H1 (cell line): Measurements from ENCODE around the gene SLIT3. TPM values are rescaled to one million over a fixed set of nuclear protein-coding genes. Genes with fewer than 3 reads are reported as not detected.

Experiments used
- CTCF ChIA-PET: fragments of 300-600 bp; sonication (Branson Sonifier 250); formaldehyde crosslinking; loops from one replicate; lab custom pipeline; 2021; ENCODE audit not compliant: partially characterized antibody; lab: Charles Lee
- POLR2A ChIA-PET: fragments of 300-600 bp; sonication (Branson Sonifier 250); formaldehyde crosslinking; loops from one replicate; lab custom pipeline; 2021; ENCODE audit warnings: inconsistent platforms; ENCODE audit not compliant: partially characterized antibody; lab: Charles Lee
- DNase-seq, 2 experiments: peaks; one replicate each; pipeline versions ENCODE4 v3.0.0 to v3.0.0-alpha.2; 2010 to 2022; ENCODE audit warnings: low spot score in 2 of 2, low read depth in 1 of 2, mixed read lengths in 1 of 2
- FAIRE-seq: peaks from 2 replicates; lab custom pipeline; 2011; peaks lifted over from hg19 to GRCh38; lab: Jason Lieb, UNC
- H2AFZ ChIP-seq: 2 replicates; pipeline ENCODE4 v1.8.1; 2012; ENCODE audit warnings: low read length, inconsistent platforms
- H2AK5ac ChIP-seq: 2 replicates; pipeline ENCODE4 v1.6.1; 2013; ENCODE audit warnings: low read depth, low read length
- H2BK120ac ChIP-seq: replicated peaks from 2 replicates; pipeline ENCODE3; 2013; ENCODE audit warnings: low read depth, low read length, inconsistent platforms
- H2BK12ac ChIP-seq: 2 replicates; pipeline ENCODE4 v1.6.1; 2013; ENCODE audit warnings: low read depth, low read length
- H2BK15ac ChIP-seq: 2 replicates; pipeline ENCODE4 v1.6.1; 2013; ENCODE audit warnings: low read length
- H2BK20ac ChIP-seq: 2 replicates; pipeline ENCODE4 v1.6.1; 2013; ENCODE audit warnings: low read length
- H2BK5ac ChIP-seq: 2 replicates; pipeline ENCODE4 v1.6.1; 2013; ENCODE audit warnings: low read depth, low read length
- H3K14ac ChIP-seq: 2 replicates; pipeline ENCODE4 v1.6.1; 2013; ENCODE audit warnings: inconsistent platforms; ENCODE audit not compliant: insufficient read length
- H3K18ac ChIP-seq: 2 replicates; pipeline ENCODE4 v1.6.1; 2013; ENCODE audit warnings: low read length; ENCODE audit errors: extremely low read depth
- H3K23ac ChIP-seq: 2 replicates; pipeline ENCODE4 v1.6.1; 2013; ENCODE audit warnings: inconsistent platforms; ENCODE audit not compliant: insufficient read length
- H3K23me2 ChIP-seq: 2 replicates; pipeline ENCODE4 v1.6.1; 2013; ENCODE audit warnings: low read depth, low read length
- H3K27ac ChIP-seq: 2 replicates; pipeline ENCODE4 v1.6.1; 2011; ENCODE audit warnings: low read depth, low read length, inconsistent platforms
- H3K27me3 ChIP-seq, 4 experiments: replicated peaks in 1 of 4; 1 replicate in 1 of 4; 2 replicates in 3 of 4; pipeline versions ENCODE4 v1.6.1 to v1.8.1; 2011 to 2013; ENCODE audit warnings: low read length in 3 of 4, mild to moderate bottlenecking in 3 of 4, inconsistent platforms in 2 of 4, mixed read lengths in 2 of 4, moderate library complexity in 1 of 4; ENCODE audit not compliant: control insufficient read depth in 3 of 4, insufficient read depth in 3 of 4; ENCODE audit errors: extremely low read depth in 1 of 4
- H3K36me3 ChIP-seq, 4 experiments: 2 replicates each; pipeline versions ENCODE4 v1.6.1 to v1.8.1; 2011 to 2013; ENCODE audit warnings: mild to moderate bottlenecking in 4 of 4, low read length in 3 of 4, moderate library complexity in 2 of 4, control low read depth in 1 of 4, inconsistent platforms in 1 of 4; ENCODE audit not compliant: insufficient read depth in 4 of 4, control insufficient read depth in 2 of 4
- H3K4ac ChIP-seq: replicated peaks from 2 replicates; pipeline ENCODE3; 2013; ENCODE audit warnings: low read length, low read depth, mixed read lengths, inconsistent platforms; ENCODE audit not compliant: insufficient read length
- H3K4me1 ChIP-seq, 4 experiments: replicated peaks in 1 of 4; 1 replicate in 1 of 4; 2 replicates in 3 of 4; pipeline versions ENCODE4 v1.6.1 to v1.8.1; 2011 to 2013; ENCODE audit warnings: low read length in 3 of 4, inconsistent platforms in 2 of 4, mixed read lengths in 1 of 4; ENCODE audit not compliant: insufficient read depth in 4 of 4, control insufficient read depth in 3 of 4
- H3K4me2 ChIP-seq, 2 experiments: 2 replicates each; pipeline versions ENCODE4 v1.6.1 to v1.8.1; 2011 to 2013; ENCODE audit warnings: low read depth in 2 of 2, low read length in 2 of 2, control low read depth in 1 of 2, inconsistent platforms in 1 of 2, mild to moderate bottlenecking in 1 of 2; ENCODE audit not compliant: insufficient read depth in 1 of 2
- H3K4me3 ChIP-seq, 4 experiments: fragments of 200-600, 300-600 bp in 1 of 4; sonication (generic), shearing (Covaris generic), sonication (Bioruptor Twin) in 1 of 4; 2 replicates each; pipeline versions ENCODE4 v1.5.1 to v1.8.1; 2011 to 2016; ENCODE audit warnings: low read length in 4 of 4, low read depth in 3 of 4, control low read depth in 2 of 4, inconsistent platforms in 2 of 4, mild to moderate bottlenecking in 2 of 4, mixed read lengths in 1 of 4, moderate library complexity in 1 of 4; ENCODE audit not compliant: insufficient read depth in 2 of 4; ENCODE audit errors: extremely low read depth in 1 of 4
- H3K56ac ChIP-seq: replicated peaks from 2 replicates; pipeline ENCODE3; 2013; ENCODE audit warnings: low read depth, mild to moderate bottlenecking, mixed read lengths, low read length, inconsistent platforms; ENCODE audit not compliant: insufficient read length
- H3K79me1 ChIP-seq: 2 replicates; pipeline ENCODE4 v1.6.1; 2013; ENCODE audit warnings: low read depth, low read length, control low read depth
- H3K79me2 ChIP-seq, 2 experiments: 2 replicates each; pipeline versions ENCODE4 v1.6.1 to v1.8.1; 2012 to 2013; ENCODE audit warnings: low read length in 2 of 2, mild to moderate bottlenecking in 2 of 2, inconsistent platforms in 1 of 2; ENCODE audit not compliant: insufficient read depth in 2 of 2, control insufficient read depth in 1 of 2
- H3K9ac ChIP-seq, 4 experiments: replicated peaks in 1 of 4; 1 replicate in 1 of 4; 2 replicates in 3 of 4; pipeline versions ENCODE4 v1.6.1 to v1.8.1; 2011 to 2013; ENCODE audit warnings: low read depth in 3 of 4, low read length in 3 of 4, control low read depth in 2 of 4, mild to moderate bottlenecking in 2 of 4, moderate library complexity in 2 of 4, inconsistent platforms in 1 of 4; ENCODE audit errors: extremely low read depth in 1 of 4
- H3K9me3 ChIP-seq, 2 experiments: 2 replicates each; pipeline versions ENCODE4 v1.6.1 to v1.8.1; 2012 to 2013; ENCODE audit warnings: mild to moderate bottlenecking in 2 of 2, moderate library complexity in 2 of 2, control low read depth in 1 of 2, inconsistent platforms in 1 of 2, low read depth in 1 of 2, low read length in 1 of 2, mixed read lengths in 1 of 2; ENCODE audit not compliant: insufficient read depth in 2 of 2
- H4K20me1 ChIP-seq, 2 experiments: replicated peaks in 1 of 2; 2 replicates each; pipeline versions ENCODE3 to v1.8.1; 2011 to 2013; ENCODE audit warnings: inconsistent platforms in 2 of 2, low read length in 2 of 2, mild to moderate bottlenecking in 1 of 2; ENCODE audit not compliant: insufficient read depth in 2 of 2, control insufficient read depth in 1 of 2
- H4K5ac ChIP-seq: 2 replicates; pipeline ENCODE4 v1.6.1; 2013; ENCODE audit warnings: low read length, low read depth, mixed read lengths, inconsistent platforms; ENCODE audit not compliant: insufficient read length
- H4K8ac ChIP-seq: 2 replicates; pipeline ENCODE4 v1.8.0; 2013; ENCODE audit warnings: mild to moderate bottlenecking, moderate library complexity, low read length, inconsistent platforms; ENCODE audit not compliant: insufficient read depth; ENCODE audit errors: extremely low read depth
- H4K91ac ChIP-seq: replicated peaks from 2 replicates; pipeline ENCODE3; 2013; ENCODE audit warnings: low read length, mixed read lengths, inconsistent platforms; ENCODE audit not compliant: insufficient read length
- BACH1 ChIP-seq: IDR thresholded peaks from 2 replicates; pipeline ENCODE4 v1.6.1; 2012; ENCODE audit warnings: low read length, improper control_type of control experiment
- CREB1 ChIP-seq: IDR thresholded peaks from 2 replicates; pipeline ENCODE4 v1.6.1; 2012; ENCODE audit warnings: inconsistent platforms
- CTBP2 ChIP-seq: IDR thresholded peaks from 2 replicates; pipeline ENCODE4 v1.7.0; 2011; ENCODE audit warnings: borderline replicate concordance, mild to moderate bottlenecking, moderate library complexity, mixed read lengths, low read length; ENCODE audit not compliant: insufficient read depth, insufficient read length
- GABPA ChIP-seq: IDR thresholded peaks from 2 replicates; pipeline ENCODE4 v1.6.1; 2011; ENCODE audit warnings: mild to moderate bottlenecking, low read length, moderate library complexity, borderline replicate concordance; ENCODE audit not compliant: insufficient read depth
- GTF2F1 ChIP-seq: IDR thresholded peaks from 2 replicates; pipeline ENCODE4 v1.6.1; 2012; ENCODE audit warnings: low read depth, low read length, improper control_type of control experiment, borderline replicate concordance
- HDAC6 ChIP-seq: IDR thresholded peaks from one replicate; pipeline ENCODE4 v1.7.1; 2012; ENCODE audit warnings: low read depth, mild to moderate bottlenecking, inconsistent platforms, low read length, moderate library complexity
- NANOG ChIP-seq: IDR thresholded peaks from 2 replicates; pipeline ENCODE4 v1.6.1; 2011; ENCODE audit warnings: low read length, low read depth, mild to moderate bottlenecking, inconsistent platforms; ENCODE audit not compliant: insufficient read depth, poor library complexity, severe bottlenecking
- POU5F1 ChIP-seq: IDR thresholded peaks from 2 replicates; pipeline ENCODE4 v1.6.1; 2011; ENCODE audit warnings: low read depth, mild to moderate bottlenecking, low read length, moderate library complexity
- RAD21 ChIP-seq, 2 experiments: IDR thresholded peaks in 1 of 2; conservative IDR thresholded peaks in 1 of 2; 2 replicates each; pipeline ENCODE4 v1.6.1; 2011; ENCODE audit warnings: low read depth in 2 of 2, low read length in 2 of 2, improper control_type of control experiment in 1 of 2, inconsistent platforms in 1 of 2, mild to moderate bottlenecking in 1 of 2, moderate library complexity in 1 of 2
- SIN3A ChIP-seq, 2 experiments: IDR thresholded peaks in 1 of 2; conservative IDR thresholded peaks in 1 of 2; 2 replicates each; pipeline ENCODE4 v1.6.1; 2011 to 2012; ENCODE audit warnings: low read length in 2 of 2, improper control_type of control experiment in 1 of 2, low read depth in 1 of 2, mild to moderate bottlenecking in 1 of 2
- SP4 ChIP-seq: IDR thresholded peaks from 2 replicates; pipeline ENCODE4 v1.6.1; 2012; ENCODE audit warnings: low read length, inconsistent platforms
- SRF ChIP-seq: IDR thresholded peaks from 2 replicates; pipeline ENCODE4 v1.6.1; 2011; ENCODE audit warnings: mild to moderate bottlenecking, low read depth, low read length, moderate library complexity
- TAF7 ChIP-seq: optimal IDR thresholded peaks from 2 replicates; pipeline ENCODE3; 2011; ENCODE audit warnings: low read depth, mild to moderate bottlenecking, inconsistent platforms, low read length, moderate library complexity, borderline replicate concordance
- TCF12 ChIP-seq: IDR thresholded peaks from 2 replicates; pipeline ENCODE4 v1.6.1; 2011; ENCODE audit warnings: low read depth, mild to moderate bottlenecking, low read length
- WGBS, 2 experiments: shearing (Covaris generic) in 1 of 2; methylation state at CpG; one replicate each; pipeline versions ENCODE4 v1.1.6 to v1.1.7; 2013 to 2015; ENCODE audit warnings: low lambda C conversion rate in 2 of 2, mixed read lengths in 2 of 2, inconsistent platforms in 1 of 2, low coverage in 1 of 2, missing lambda C conversion rate in 1 of 2; ENCODE audit not compliant: insufficient replicate concordance in 2 of 2, insufficient coverage in 1 of 2, insufficient read length in 1 of 2; ENCODE audit errors: extremely low coverage in 1 of 2, missing lambda C conversion rate in 1 of 2; 5-methylcytosine and 5-hydroxymethylcytosine counted together
- polyA plus RNA-seq, 7 experiments: library from polyadenylated mRNA; depleted of rRNA in 3 of 7; stranded (reverse) in 5 of 7; unstranded in 2 of 7; fragments of >200 nt in 5 of 7; fragments of 200-250 nt in 2 of 7; gene quantifications; 1 replicate in 5 of 7; 2 replicates in 1 of 7; 4 replicates in 1 of 7; pipeline versions ENCODE4 v1.2.1 to v1.2.3, GENCODE V29; 2011 to 2013; ENCODE audit warnings: missing spikeins in 2 of 7, mixed read lengths in 2 of 7
- total RNA-seq: library from RNA; stranded (reverse); fragmentation: NEBNext Ultra II Directional; extraction: Animal tissue kit (Norgen Biotek cat#: 25700); gene quantifications from 2 replicates; pipeline ENCODE4 v1.2.1, GENCODE V29; 2021

The SLIT3 gene
- total and polyA plus RNA-seq, 2 of the 8 experiments (the other 6 are each of a cell fraction or from before 2014, with no cell fraction given) = 1.1 to 1.2 TPM

GRCh38 chr5:168951769-168952168 is 349.2 kb downstream of the SLIT3 start:
- Histone ChIP-seq H4K8ac (no peak overlapping the region), H3K18ac (no peak overlapping the region), H3K9me3 (no peaks in the 10 kb centered on the region), H4K91ac (no peak overlapping the region), H2BK12ac (no peak overlapping the region), H3K27me3 (no peaks in the 10 kb centered on the region), H2BK20ac (no peak overlapping the region), H2BK5ac (no peak overlapping the region), H3K4me1 (no peaks in the 10 kb centered on the region), H3K79me2 (no peaks in the 10 kb centered on the region), H3K56ac (no peak overlapping the region), H2AFZ (no peak overlapping the region), H3K14ac (no peak overlapping the region), H3K36me3 (no peaks in the 10 kb centered on the region), H3K4me2 (no peak overlapping the region), H2BK15ac (no peak overlapping the region), H2AK5ac (no peak overlapping the region), H3K27ac (no peak overlapping the region), H3K23me2 (no peaks in the 10 kb centered on the region), H3K4ac (no peak overlapping the region), H4K5ac (no peak overlapping the region), H3K4me3 (no peak overlapping the region), H3K9ac (no peak overlapping the region), H3K23ac (no peak overlapping the region), H3K79me1 (no peaks in the 10 kb centered on the region), H4K20me1 (no peaks in the 10 kb centered on the region), H2BK120ac (no peak overlapping the region)
- 93% methylated on average over 5 of the region's 5 CpGs; no CpG with 5 or more reads in 1 of the 2 experiments for WGBS, 2 experiments
- DNase-seq = no peak
- CTCF ChIA-PET = interaction anchor here (0.7 to 1.0 kb wide), 2 partner anchors 153 to 252 kb away, joined by 3 read pairs; no protein-coding TSS in a partner anchor
- POLR2A ChIA-PET = no interaction called here
- FAIRE-seq = no peak
- TF ChIP-seq SIN3A (conservative IDR thresholded peaks at IDR 0.05 in 1 of 2, IDR thresholded peaks at IDR 0.05 in 1 of 2; ENCODE audit: low read depth in 1 of 2, low read length in 2 of 2) (no peak), TAF7 (no peak), HDAC6 (no peak), CREB1 (no peak), SP4 (no peak), RAD21 (IDR thresholded peaks at IDR 0.05 in 1 of 2, conservative IDR thresholded peaks at IDR 0.05 in 1 of 2; ENCODE audit: low read depth in 2 of 2, low read length in 2 of 2) (no peak), CTBP2 (no peak), SRF (no peak), BACH1 (no peak), NANOG (no peak), GABPA (no peak), GTF2F1 (no peak), TCF12 (no peak), POU5F1 (no peak)
